A549 (cell line): ENCODE results near the gene SNX25. TPM values are rescaled to one million over a fixed set of nuclear protein-coding genes. Genes with fewer than 3 reads are reported as not detected.

Source experiments
- ATAC-seq, 2 experiments: fragments of 200-7000 bp in 1 of 2; fragments of >200 bp in 1 of 2; cut with Nextera tagmentation in 1 of 2; cut with Tn5 transposase in 1 of 2; 3 replicates each; pipeline versions ENCODE4 v1.8.0 to v1.9.1; 2018 to 2020; ENCODE audit warnings: mild to moderate bottlenecking in 1 of 2, moderate library complexity in 1 of 2
- CTCF ChIA-PET: fragments of 300-600 bp; sonication (Branson Sonifier 250); formaldehyde crosslinking; extraction: SDS; loops from one replicate; lab custom pipeline; 2021; ENCODE audit warnings: antibody characterized with exemption, inconsistent platforms; lab: Yijun Ruan, JAX
- POLR2A ChIA-PET: fragments of 350-600 bp; formaldehyde crosslinking; extraction: SDS; loops from one replicate; lab custom pipeline; 2021; ENCODE audit warnings: antibody characterized with exemption, inconsistent platforms; lab: Yijun Ruan, JAX
- DNase-seq, 2 experiments: peaks; one replicate each; pipeline versions ENCODE4 v3.0.0 to v3.0.0-alpha.2; 2011 to 2016; ENCODE audit warnings: low read depth in 1 of 2, low spot score in 1 of 2
- FAIRE-seq: peaks from 2 replicates; lab custom pipeline; 2011; peaks lifted over from hg19 to GRCh38; lab: Jason Lieb, UNC
- H3K27ac ChIP-seq, 2 experiments: fragments of >200 bp; sonication (Bioruptor Twin); formaldehyde crosslinking; 3 replicates each; pipeline ENCODE4 v1.5.1; 2016 to 2017
- H3K4me1 ChIP-seq: fragments of >200 bp; sonication (Bioruptor Twin); formaldehyde crosslinking; 3 replicates; pipeline ENCODE4 v1.6.1; 2016
- H3K4me2 ChIP-seq: fragments of >200 bp; sonication (Bioruptor Twin); formaldehyde crosslinking; 3 replicates; pipeline ENCODE4 v1.6.1; 2016
- H3K4me3 ChIP-seq: fragments of >200 bp; sonication (Bioruptor Twin); formaldehyde crosslinking; 3 replicates; pipeline ENCODE4 v1.5.1; 2016
- H3K9me3 ChIP-seq: fragments of >200 bp; sonication (Bioruptor Twin); formaldehyde crosslinking; 3 replicates; pipeline ENCODE4 v1.6.1; 2016
- ATOH8 ChIP-seq: fragments of 250-450 bp; sonication (Bioruptor Pico); IDR thresholded peaks from 2 replicates; pipeline ENCODE4 v1.5.0; 2020; ENCODE audit warnings: low read depth, mild to moderate bottlenecking, moderate library complexity
- CBX2 ChIP-seq: fragments of 200-600 bp; sonication (generic); IDR thresholded peaks from 2 replicates; pipeline ENCODE4 v1.6.1; 2016; ENCODE audit warnings: low read depth, mild to moderate bottlenecking, borderline replicate concordance
- CBX8 ChIP-seq: fragments of 200-600 bp; sonication (generic); IDR thresholded peaks from 2 replicates; pipeline ENCODE4 v1.6.1; 2016
- CEBPB ChIP-seq, 2 experiments: fragments of >200 bp in 1 of 2; sonication (Bioruptor Twin) in 1 of 2; formaldehyde crosslinking in 1 of 2; IDR thresholded peaks; 2 replicates each; pipeline ENCODE4 v1.6.1; 2012 to 2016
- CHD2 ChIP-seq: fragments of 150-350 bp; IDR thresholded peaks from 2 replicates; pipeline ENCODE4 v1.6.1; 2014; ENCODE audit warnings: low read length; ENCODE audit not compliant: partially characterized antibody
- CHD4 ChIP-seq: fragments of 200-600 bp; sonication (generic); IDR thresholded peaks from 2 replicates; pipeline ENCODE4 v1.6.1; 2016; ENCODE audit warnings: antibody characterized with exemption, mild to moderate bottlenecking, borderline replicate concordance
- EHF ChIP-seq: fragments of 250-450 bp; sonication (Bioruptor Pico); IDR thresholded peaks from 2 replicates; pipeline ENCODE4 v1.5.0; 2020; ENCODE audit warnings: mild to moderate bottlenecking
- ELK1 ChIP-seq: fragments of 150-350 bp; IDR thresholded peaks from 2 replicates; pipeline ENCODE4 v1.6.1; 2014; ENCODE audit warnings: low read depth, mild to moderate bottlenecking, low read length
- FOSB ChIP-seq: fragments of 250-450 bp; sonication (Bioruptor Pico); IDR thresholded peaks from 2 replicates; pipeline ENCODE4 v1.5.0; 2020; ENCODE audit warnings: mild to moderate bottlenecking, moderate library complexity
- FOXS1 ChIP-seq: fragments of 250-450 bp; sonication (Bioruptor Pico); IDR thresholded peaks from 2 replicates; pipeline ENCODE4 v1.5.0; 2020; ENCODE audit warnings: mild to moderate bottlenecking, moderate library complexity
- GATA3 ChIP-seq: IDR thresholded peaks from 2 replicates; pipeline ENCODE4 v1.6.1; 2012; ENCODE audit warnings: borderline replicate concordance
- HOXB5 ChIP-seq: fragments of 250-450 bp; sonication (Bioruptor Pico); IDR thresholded peaks from 2 replicates; pipeline ENCODE4 v1.5.0; 2020; ENCODE audit warnings: mild to moderate bottlenecking, moderate library complexity
- JUNB ChIP-seq: fragments of >200 bp; sonication (Bioruptor Twin); formaldehyde crosslinking; IDR thresholded peaks from 2 replicates; pipeline ENCODE4 v1.6.1; 2016
- MYC ChIP-seq: IDR thresholded peaks from 2 replicates; pipeline ENCODE4 v1.6.1; 2012; ENCODE audit warnings: mild to moderate bottlenecking, inconsistent platforms, low read length, improper control_type of control experiment, borderline replicate concordance
- PHF8 ChIP-seq: fragments of 200-600 bp; sonication (generic); IDR thresholded peaks from 2 replicates; pipeline ENCODE4 v1.6.1; 2016; ENCODE audit warnings: low read depth, mild to moderate bottlenecking, antibody characterized with exemption, moderate library complexity, borderline replicate concordance
- POLR2A ChIP-seq: IDR thresholded peaks from 2 replicates; pipeline ENCODE4 v1.6.1; 2012; ENCODE audit warnings: mild to moderate bottlenecking, low read length
- RCOR1 ChIP-seq: fragments of 150-350 bp; IDR thresholded peaks from 2 replicates; pipeline ENCODE4 v1.6.1; 2014; ENCODE audit warnings: antibody characterized with exemption, low read length, low read depth
- SREBF2 ChIP-seq: fragments of 450-650 bp; IDR thresholded peaks from 2 replicates; pipeline ENCODE4 v1.6.1; 2014; ENCODE audit warnings: mild to moderate bottlenecking, moderate library complexity
- TFCP2L1 ChIP-seq: fragments of 250-450 bp; sonication (Bioruptor Pico); IDR thresholded peaks from 2 replicates; pipeline ENCODE4 v1.5.0; 2021; ENCODE audit warnings: mild to moderate bottlenecking
- TP53 ChIP-seq: fragments of 250-450 bp; sonication (Bioruptor Pico); IDR thresholded peaks from 2 replicates; pipeline ENCODE4 v1.5.0; 2021; ENCODE audit warnings: mild to moderate bottlenecking, moderate library complexity
- ZC3H11A ChIP-seq: fragments of 450-650 bp; IDR thresholded peaks from 2 replicates; pipeline ENCODE4 v1.6.1; 2014; ENCODE audit warnings: antibody characterized with exemption, mild to moderate bottlenecking
- ZFP36 ChIP-seq: fragments of 450-650 bp; IDR thresholded peaks from 2 replicates; pipeline ENCODE4 v1.6.1; 2014; ENCODE audit warnings: borderline replicate concordance; ENCODE audit not compliant: partially characterized antibody
- WGBS: methylation state at CpG from one replicate; pipeline ENCODE4 v1.1.6; 2017; ENCODE audit errors: missing lambda C conversion rate; 5-methylcytosine and 5-hydroxymethylcytosine counted together
- polyA plus RNA-seq, 4 experiments: library from polyadenylated mRNA; depleted of rRNA in 3 of 4; stranded (reverse); fragments of >200 nt; fragmentation: RNase III in 1 of 4; extraction: RNeasy Plus Mini Kit Qiagen cat#74134 plus additional on column Dnase treatment in 1 of 4; gene quantifications; 2 replicates in 3 of 4; 3 replicates in 1 of 4; pipeline ENCODE4 v1.2.3, GENCODE V29; 2011 to 2017
- TF ChIP-seq, protein P1 (sequence below): fragments of >200 bp; sonication (Bioruptor Twin); formaldehyde crosslinking; IDR thresholded peaks from 2 replicates; pipeline ENCODE4 v1.6.1; 2016
- TF ChIP-seq, protein P2 (sequence below): IDR thresholded peaks from 2 replicates; pipeline ENCODE4 v1.6.1; 2012
- TF ChIP-seq, protein P3 (sequence below): fragments of 200-600 bp; sonication (generic); IDR thresholded peaks from 2 replicates; pipeline ENCODE4 v1.6.1; 2016; ENCODE audit warnings: antibody characterized with exemption, mild to moderate bottlenecking, moderate library complexity

SNX25 gene
- polyA plus RNA-seq, 2 of the 4 experiments (the other 2 are of a cell fraction): 10.1 to 13.0 TPM

DNA sequence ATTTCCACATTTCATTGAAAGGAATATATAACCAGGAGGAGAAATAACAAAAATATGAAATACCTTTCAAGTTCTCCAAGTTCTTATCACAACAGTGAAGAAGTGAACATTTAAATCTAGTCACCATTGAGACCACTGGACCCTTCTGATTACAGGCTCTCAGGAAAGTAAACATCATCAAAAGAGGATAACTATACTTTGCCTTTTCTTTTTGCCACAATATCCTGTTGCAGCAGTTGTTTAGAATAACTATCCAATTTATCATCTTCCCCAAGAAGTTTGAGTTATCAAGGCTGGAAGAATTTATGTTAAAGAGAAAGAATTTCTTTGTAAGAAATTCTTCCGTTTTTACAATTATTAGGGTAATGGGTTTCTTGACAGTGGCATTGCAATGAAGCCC lies 182.8 kb downstream of the SNX25 start:
- 94% methylated on average over 1 of the region's 1 CpG for WGBS
- CTCF ChIA-PET: no interaction called here
- H3K27ac ChIP-seq: no peak overlapping the region
- no peak for ATAC-seq
- no peak for TF ChIP-seq FOXS1 (CRISPR knock-in tag)
- no peak for TF ChIP-seq PHF8
- TF ChIP-seq, protein P1, sequence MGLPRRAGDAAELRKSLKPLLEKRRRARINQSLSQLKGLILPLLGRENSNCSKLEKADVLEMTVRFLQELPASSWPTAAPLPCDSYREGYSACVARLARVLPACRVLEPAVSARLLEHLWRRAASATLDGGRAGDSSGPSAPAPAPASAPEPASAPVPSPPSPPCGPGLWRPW: no peak
- no peak for TF ChIP-seq ATOH8 (CRISPR knock-in tag)
- TF ChIP-seq CHD4: no peak
- no peak for TF ChIP-seq GATA3
- no peak for TF ChIP-seq JUNB
- TF ChIP-seq RCOR1: no peak
- TF ChIP-seq TFCP2L1: no peak
- no peak for TF ChIP-seq EHF
- TF ChIP-seq, protein P2, sequence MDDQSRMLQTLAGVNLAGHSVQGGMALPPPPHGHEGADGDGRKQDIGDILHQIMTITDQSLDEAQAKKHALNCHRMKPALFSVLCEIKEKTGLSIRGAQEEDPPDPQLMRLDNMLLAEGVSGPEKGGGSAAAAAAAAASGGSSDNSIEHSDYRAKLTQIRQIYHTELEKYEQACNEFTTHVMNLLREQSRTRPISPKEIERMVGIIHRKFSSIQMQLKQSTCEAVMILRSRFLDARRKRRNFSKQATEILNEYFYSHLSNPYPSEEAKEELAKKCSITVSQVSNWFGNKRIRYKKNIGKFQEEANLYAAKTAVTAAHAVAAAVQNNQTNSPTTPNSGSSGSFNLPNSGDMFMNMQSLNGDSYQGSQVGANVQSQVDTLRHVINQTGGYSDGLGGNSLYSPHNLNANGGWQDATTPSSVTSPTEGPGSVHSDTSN: no peak
- TF ChIP-seq CEBPB (IDR thresholded peaks at IDR 0.05): no peak
- TF ChIP-seq FOSB (CRISPR knock-in tag): no peak
- TF ChIP-seq, protein P3, sequence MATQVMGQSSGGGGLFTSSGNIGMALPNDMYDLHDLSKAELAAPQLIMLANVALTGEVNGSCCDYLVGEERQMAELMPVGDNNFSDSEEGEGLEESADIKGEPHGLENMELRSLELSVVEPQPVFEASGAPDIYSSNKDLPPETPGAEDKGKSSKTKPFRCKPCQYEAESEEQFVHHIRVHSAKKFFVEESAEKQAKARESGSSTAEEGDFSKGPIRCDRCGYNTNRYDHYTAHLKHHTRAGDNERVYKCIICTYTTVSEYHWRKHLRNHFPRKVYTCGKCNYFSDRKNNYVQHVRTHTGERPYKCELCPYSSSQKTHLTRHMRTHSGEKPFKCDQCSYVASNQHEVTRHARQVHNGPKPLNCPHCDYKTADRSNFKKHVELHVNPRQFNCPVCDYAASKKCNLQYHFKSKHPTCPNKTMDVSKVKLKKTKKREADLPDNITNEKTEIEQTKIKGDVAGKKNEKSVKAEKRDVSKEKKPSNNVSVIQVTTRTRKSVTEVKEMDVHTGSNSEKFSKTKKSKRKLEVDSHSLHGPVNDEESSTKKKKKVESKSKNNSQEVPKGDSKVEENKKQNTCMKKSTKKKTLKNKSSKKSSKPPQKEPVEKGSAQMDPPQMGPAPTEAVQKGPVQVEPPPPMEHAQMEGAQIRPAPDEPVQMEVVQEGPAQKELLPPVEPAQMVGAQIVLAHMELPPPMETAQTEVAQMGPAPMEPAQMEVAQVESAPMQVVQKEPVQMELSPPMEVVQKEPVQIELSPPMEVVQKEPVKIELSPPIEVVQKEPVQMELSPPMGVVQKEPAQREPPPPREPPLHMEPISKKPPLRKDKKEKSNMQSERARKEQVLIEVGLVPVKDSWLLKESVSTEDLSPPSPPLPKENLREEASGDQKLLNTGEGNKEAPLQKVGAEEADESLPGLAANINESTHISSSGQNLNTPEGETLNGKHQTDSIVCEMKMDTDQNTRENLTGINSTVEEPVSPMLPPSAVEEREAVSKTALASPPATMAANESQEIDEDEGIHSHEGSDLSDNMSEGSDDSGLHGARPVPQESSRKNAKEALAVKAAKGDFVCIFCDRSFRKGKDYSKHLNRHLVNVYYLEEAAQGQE: no peak
- no peak for TF ChIP-seq SREBF2
- no peak for TF ChIP-seq ZC3H11A
- TF ChIP-seq, all 56 proteins: peak for 0
- Histone ChIP-seq H3K9me3 (no peaks in the 10 kb centered on the region), H3K4me1 (no peaks in the 10 kb centered on the region), H3K4me3 (no peak overlapping the region), H3K4me2 (no peak overlapping the region)
- FAIRE-seq (no peak), DNase-seq (no peak)
- POLR2A ChIA-PET: no interaction called here

- POLR2A ChIA-PET: interaction anchor here (1.0 to 1.9 kb wide), 3 partner anchors 43 to 198 kb away, joined by 3 to 7 read pairs (median 5); no protein-coding TSS in a partner anchor
- no peaks in the 10 kb centered on the region for H3K4me1 ChIP-seq
- CTCF ChIA-PET: interaction anchor here (0.6 to 0.7 kb wide), 2 partner anchors 24 to 211 kb away, joined by 3 to 5 read pairs; no protein-coding TSS in a partner anchor
- DNase-seq: no peak
- peak overlapping the region; percentile 74 to 99; a peak in 3 of 6 replicates for H3K27ac ChIP-seq
- no peaks in the 10 kb centered on the region for H3K9me3 ChIP-seq
- H3K4me2 ChIP-seq: peak overlapping the region; percentile 75
- no peak for FAIRE-seq
- WGBS: 95% methylated on average over 12 of the region's 12 CpGs
- ATAC-seq: no peak
- TF ChIP-seq CBX8 (no peak), HOXB5 (CRISPR knock-in tag) (no peak), POLR2A (no peak), TP53 (CRISPR knock-in tag) (no peak), ELK1 (no peak), RCOR1 (no peak), MYC (no peak), ZFP36 (no peak), CHD2 (no peak), CBX2 (no peak)
- H3K4me3 ChIP-seq: peak overlapping the region; percentile 49; the same call in 2 of the 3 replicates
Observed at GRCh38 chr4:185394568-185395237, 185.3 kb downstream of the SNX25 start.
